Kidney tubule cell (primary cell): Measurements from ENCODE around the gene ARPC5.

Experiments used
- DNase-seq: peaks from one replicate; pipeline ENCODE4 v3.0.0-alpha.2; 2018; ENCODE audit warnings: low spot score

Gene ARPC5

GRCh38 chr1:183611021-183611420 is 24.6 kb downstream of the ARPC5 start:
- DNase-seq = no peak

- peak; percentile 60 for DNase-seq
Measured at GRCh38 chr1:183609759-183610452, 25.7 kb downstream of the ARPC5 start.

- peak; percentile 87 for DNase-seq
Measured at GRCh38 chr1:183609313-183609712, 26.3 kb downstream of the ARPC5 start.

GRCh38 chr1:183607322-183607980 is 28.1 kb downstream of the ARPC5 start:
- peak; percentile 23 for DNase-seq

GRCh38 chr1:183605904-183606303 is 29.7 kb downstream of the ARPC5 start:
- no peak for DNase-seq

- DNase-seq = no peak
Measured at GRCh38 chr1:183604815-183605214, 30.8 kb downstream of the ARPC5 start.

GRCh38 chr1:183604038-183604808 is 31.4 kb downstream of the ARPC5 start:
- DNase-seq = peak; percentile 53

GRCh38 chr1:183602510-183602909 is 33.1 kb downstream of the ARPC5 start:
- DNase-seq = no peak

GRCh38 chr1:183600634-183601033 is 34.9 kb downstream of the ARPC5 start:
- no peak for DNase-seq

GRCh38 chr1:183600136-183600535 is 35.4 kb downstream of the ARPC5 start:
- DNase-seq = peak; percentile 71

GRCh38 chr1:183598386-183598785 is 37.2 kb downstream of the ARPC5 start:
- DNase-seq = no peak

GRCh38 chr1:183597656-183598347 is 37.8 kb downstream of the ARPC5 start:
- DNase-seq = no peak

- DNase-seq = no peak
Measured at GRCh38 chr1:183596500-183596899, 39.1 kb downstream of the ARPC5 start.

GRCh38 chr1:183595537-183595936 is 40.0 kb downstream of the ARPC5 start:
- no peak for DNase-seq

GRCh38 chr1:183593356-183593755 is 42.2 kb downstream of the ARPC5 start:
- DNase-seq = no peak

- DNase-seq = no peak
Measured at GRCh38 chr1:183592733-183593132, 42.9 kb downstream of the ARPC5 start.

GRCh38 chr1:183590244-183591191 is 45.1 kb downstream of the ARPC5 start, which contains the start of gene NCF2:
Gene NCF2, minus strand, starts transcription at chr1:183590459. Its CDS starts 130 bp downstream, at chr1:183590329.
- DNase-seq = peak; percentile 58

GRCh38 chr1:183589874-183590243 is 45.7 kb downstream of the ARPC5 start:
- DNase-seq = no peak

- no peak for DNase-seq
Measured at GRCh38 chr1:183589384-183589783, 46.2 kb downstream of the ARPC5 start.

GRCh38 chr1:183588827-183589226 is 46.8 kb downstream of the ARPC5 start:
- DNase-seq = no peak

- DNase-seq = no peak
Measured at GRCh38 chr1:183586926-183587325, 48.7 kb downstream of the ARPC5 start.
